Medulla oblongata (tissue), 1 donor: ENCODE data around the gene KIAA0319L.

ENCODE experiments used
- DNase-seq: peaks from one replicate; pipeline ENCODE4 v3.0.0-alpha.2; 2015; ENCODE audit errors: extremely low spot score

The KIAA0319L gene

GRCh38 chr1:35563166-35563565, 6.0 kb upstream of the KIAA0319L start:
- DNase-seq: no peak

- no peak for DNase-seq
Observed at GRCh38 chr1:35561972-35562680, 4.9 kb upstream of the KIAA0319L start.

- no peak for DNase-seq
Observed at GRCh38 chr1:35561297-35561971, 4.2 kb upstream of the KIAA0319L start.

GRCh38 chr1:35560256-35561225, 3.3 kb upstream of the KIAA0319L start:
- peak; percentile 86 for DNase-seq

GRCh38 chr1:35559317-35559944, 2.2 kb upstream of the KIAA0319L start:
- DNase-seq: no peak

GRCh38 chr1:35558374-35559316, 1.4 kb upstream of the KIAA0319L start:
- DNase-seq: no peak

GRCh38 chr1:35557611-35558373, 589 bp upstream of the KIAA0319L start, which contains the start of gene NCDN:
NCDN (plus strand) TSS chr1:35557799; CDS start chr1:35558191, 392 bp downstream.
- DNase-seq: peak; percentile 96

GRCh38 chr1:35556484-35557117, 602 bp downstream of the KIAA0319L start:
- DNase-seq: peak; percentile 30

- DNase-seq: no peak
Observed at GRCh38 chr1:35555601-35556477, 1.4 kb downstream of the KIAA0319L start.

GRCh38 chr1:35555212-35555584, 2.0 kb downstream of the KIAA0319L start:
- no peak for DNase-seq

- no peak for DNase-seq
Observed at GRCh38 chr1:35554266-35555211, 2.7 kb downstream of the KIAA0319L start.

GRCh38 chr1:35553851-35554250, 3.4 kb downstream of the KIAA0319L start:
- DNase-seq: no peak

- no peak for DNase-seq
Observed at GRCh38 chr1:35546614-35547013, 10.6 kb downstream of the KIAA0319L start.

- peak; percentile 89 for DNase-seq
Observed at GRCh38 chr1:35544976-35545375, 12.2 kb downstream of the KIAA0319L start.

GRCh38 chr1:35539824-35540261, 17.4 kb downstream of the KIAA0319L start:
- DNase-seq: peak; percentile 66

GRCh38 chr1:35539073-35539823, 18.0 kb downstream of the KIAA0319L start:
- no peak for DNase-seq
